OCI-LY7 (cell line): Measurements from ENCODE around the gene CGNL1. TPM values are rescaled to one million over a fixed set of nuclear protein-coding genes. Genes with fewer than 3 reads are reported as not detected.

Source experiments
- BruUV-seq: library from RNA; stranded (reverse); fragments of 400-500 nt; replicated peaks from 2 replicates; lab custom pipeline; 2021; lab: Mats Ljungman, UMichigan
- CTCF ChIA-PET: fragments of 300-600 bp; sonication (Branson Sonifier 250); formaldehyde crosslinking; loops from one replicate; lab custom pipeline; 2022; ENCODE audit warnings: antibody characterized with exemption; ENCODE audit not compliant: unreplicated experiment; lab: Charles Lee
- POLR2A ChIA-PET: fragments of 300-600 bp; sonication (Branson Sonifier 250); formaldehyde crosslinking; loops from one replicate; lab custom pipeline; 2022; ENCODE audit warnings: antibody characterized with exemption; lab: Charles Lee
- DNase-seq: peaks from one replicate; pipeline ENCODE4 v3.0.0-alpha.2; 2015; ENCODE audit warnings: low spot score
- H2AFZ ChIP-seq: fragments of 200-600 bp; sonication (generic), shearing (Covaris generic); 2 replicates; pipeline ENCODE4 v1.6.1; 2014; ENCODE audit warnings: mild to moderate bottlenecking, antibody characterized with exemption, low read length, moderate library complexity
- H3K27ac ChIP-seq: fragments of 200-600 bp; sonication (generic); 2 replicates; pipeline ENCODE4 v1.5.1; 2014; ENCODE audit warnings: mixed run types, low read depth, mild to moderate bottlenecking, moderate library complexity, low read length, inconsistent platforms; ENCODE audit not compliant: poor library complexity, severe bottlenecking
- H3K36me3 ChIP-seq: fragments of 200-600 bp; sonication (generic); 2 replicates; pipeline ENCODE4 v1.6.1; 2014; ENCODE audit warnings: mild to moderate bottlenecking, antibody characterized with exemption, low read length, moderate library complexity, mixed read lengths; ENCODE audit not compliant: insufficient read depth
- H3K4me1 ChIP-seq: fragments of 200-600 bp; sonication (generic); 2 replicates; pipeline ENCODE4 v1.5.1; 2014; ENCODE audit warnings: mild to moderate bottlenecking, low read length; ENCODE audit not compliant: insufficient read depth, poor library complexity, severe bottlenecking
- H3K4me2 ChIP-seq: fragments of 200-600 bp; sonication (generic); 2 replicates; pipeline ENCODE4 v1.6.1; 2014; ENCODE audit warnings: mild to moderate bottlenecking, low read length
- H3K4me3 ChIP-seq: fragments of 200-600 bp; sonication (generic); 2 replicates; pipeline ENCODE4 v1.5.1; 2014; ENCODE audit warnings: mild to moderate bottlenecking, low read depth, low read length; ENCODE audit not compliant: poor library complexity, severe bottlenecking
- H3K79me2 ChIP-seq: fragments of 200-600 bp; sonication (generic); 2 replicates; pipeline ENCODE4 v1.6.1; 2016; ENCODE audit warnings: low read depth, mild to moderate bottlenecking, low read length, moderate library complexity, mixed read lengths; ENCODE audit not compliant: insufficient read depth
- H3K9me2 ChIP-seq: fragments of 200-600 bp; sonication (generic); 2 replicates; pipeline ENCODE4 v1.6.1; 2016; ENCODE audit warnings: mild to moderate bottlenecking, low read length, mixed read lengths; ENCODE audit not compliant: insufficient read depth
- H3K9me3 ChIP-seq: fragments of 200-600 bp; sonication (generic); 2 replicates; pipeline ENCODE4 v1.6.1; 2014; ENCODE audit warnings: mild to moderate bottlenecking, mixed run types, low read length, mixed read lengths
- H4K20me1 ChIP-seq: fragments of 200-600 bp; sonication (generic); 2 replicates; pipeline ENCODE4 v1.6.1; 2014; ENCODE audit warnings: mild to moderate bottlenecking, antibody characterized with exemption, low read length, moderate library complexity, mixed read lengths; ENCODE audit not compliant: insufficient read depth
- CTCF ChIP-seq: fragments of 200-600 bp; sonication (generic); conservative IDR thresholded peaks from 2 replicates; pipeline ENCODE4 v1.5.1; 2014; ENCODE audit warnings: mild to moderate bottlenecking, antibody characterized with exemption, low read length, moderate library complexity, mixed read lengths
- EZH2phosphoT487 ChIP-seq: fragments of 200-600 bp; sonication (generic); IDR thresholded peaks from 2 replicates; pipeline ENCODE4 v1.6.1; 2018; ENCODE audit warnings: low read depth, borderline replicate concordance, mild to moderate bottlenecking, mixed run types, antibody characterized with exemption, low read length, moderate library complexity, mixed read lengths
- intact Hi-C: fragments of 100-400 bp; cut with micrococcal nuclease; formaldehyde crosslinking; loops from one replicate; pipeline ENCODE4 v1.10.0; 2022; ENCODE audit not compliant: unreplicated experiment
- total RNA-seq, 2 experiments: library from RNA; depleted of rRNA in 1 of 2; stranded (reverse); fragments of >200 nt in 1 of 2; shearing (Covaris generic) in 1 of 2; gene quantifications; 2 replicates each; pipeline ENCODE4 v1.2.3, GENCODE V29; 2014 to 2022

The CGNL1 gene
- total RNA-seq, 2 experiments from 2014 or later = 0.04 TPM; not detected in 1

GRCh38 chr15:57544848-57545480, 168.7 kb downstream of the CGNL1 start:
- H3K4me1 ChIP-seq = no peaks in the 10 kb centered on the region
- H4K20me1 ChIP-seq = no peaks in the 10 kb centered on the region
- H2AFZ ChIP-seq = no peak overlapping the region
- intact Hi-C loops = loop anchor here (5.0 kb wide), 1 partner anchor 203 kb away; no protein-coding TSS in a partner anchor
- ChIA-PET CTCF (no interaction called here), POLR2A (no interaction called here)
- no peak overlapping the region for H3K4me2 ChIP-seq
- BruUV-seq = no TSS peak
- H3K9me3 ChIP-seq = no peaks in the 10 kb centered on the region
- TF ChIP-seq EZH2phosphoT487 (no peak), CTCF (no peak)
- no peak for DNase-seq
- no peak overlapping the region for H3K27ac ChIP-seq
- no peaks in the 10 kb centered on the region for H3K9me2 ChIP-seq
- H3K79me2 ChIP-seq = no peaks in the 10 kb centered on the region
- H3K36me3 ChIP-seq = no peaks in the 10 kb centered on the region
- no peak overlapping the region for H3K4me3 ChIP-seq

- Histone ChIP-seq H3K4me1 (no peaks in the 10 kb centered on the region), H3K9me2 (no peaks in the 10 kb centered on the region), H3K36me3 (no peaks in the 10 kb centered on the region), H3K79me2 (no peaks in the 10 kb centered on the region), H3K27ac (no peak overlapping the region), H4K20me1 (no peaks in the 10 kb centered on the region), H3K9me3 (no peaks in the 10 kb centered on the region), H2AFZ (no peak overlapping the region), H3K4me3 (no peak overlapping the region), H3K4me2 (no peak overlapping the region)
- DNase-seq = no peak
- intact Hi-C loops = no loop called here
- no TSS peak for BruUV-seq
- ChIA-PET POLR2A (no interaction called here), CTCF (no interaction called here)
- no peak for TF ChIP-seq CTCF
- TF ChIP-seq EZH2phosphoT487 = no peak
These were observed 169.7 kb downstream of the CGNL1 start for GRCh38 chr15:57545995-57546394.

GRCh38 chr15:57547243-57547755, 171.0 kb downstream of the CGNL1 start:
- H3K36me3 ChIP-seq = no peaks in the 10 kb centered on the region
- intact Hi-C loops = no loop called here
- H3K4me3 ChIP-seq = no peak overlapping the region
- no peak overlapping the region for H3K4me2 ChIP-seq
- ChIA-PET CTCF (interaction anchor here (0.6 kb wide), 1 partner anchor 116 kb away, joined by 3 read pairs; no protein-coding TSS in a partner anchor), POLR2A (no interaction called here)
- no peak overlapping the region for H2AFZ ChIP-seq
- H3K9me3 ChIP-seq = no peaks in the 10 kb centered on the region
- BruUV-seq = no TSS peak
- H3K4me1 ChIP-seq = no peaks in the 10 kb centered on the region
- no peak for DNase-seq
- no peak for TF ChIP-seq CTCF
- TF ChIP-seq EZH2phosphoT487 = no peak
- H3K27ac ChIP-seq = no peak overlapping the region
- no peaks in the 10 kb centered on the region for H3K9me2 ChIP-seq
- no peaks in the 10 kb centered on the region for H4K20me1 ChIP-seq
- H3K79me2 ChIP-seq = no peaks in the 10 kb centered on the region
